Activated CD4-positive, alpha-beta T cell treated with anti-CD3 and anti-CD28 coated beads, Interleukin-2, amount 50 U/mL, for 48 hours (primary cell): ENCODE measurements around the gene LRCH1.

Source experiments
- DNase-seq, 2 experiments: peaks; one replicate each; pipeline ENCODE4 v3.0.0-alpha.2; 2020

LRCH1 gene

DNA sequence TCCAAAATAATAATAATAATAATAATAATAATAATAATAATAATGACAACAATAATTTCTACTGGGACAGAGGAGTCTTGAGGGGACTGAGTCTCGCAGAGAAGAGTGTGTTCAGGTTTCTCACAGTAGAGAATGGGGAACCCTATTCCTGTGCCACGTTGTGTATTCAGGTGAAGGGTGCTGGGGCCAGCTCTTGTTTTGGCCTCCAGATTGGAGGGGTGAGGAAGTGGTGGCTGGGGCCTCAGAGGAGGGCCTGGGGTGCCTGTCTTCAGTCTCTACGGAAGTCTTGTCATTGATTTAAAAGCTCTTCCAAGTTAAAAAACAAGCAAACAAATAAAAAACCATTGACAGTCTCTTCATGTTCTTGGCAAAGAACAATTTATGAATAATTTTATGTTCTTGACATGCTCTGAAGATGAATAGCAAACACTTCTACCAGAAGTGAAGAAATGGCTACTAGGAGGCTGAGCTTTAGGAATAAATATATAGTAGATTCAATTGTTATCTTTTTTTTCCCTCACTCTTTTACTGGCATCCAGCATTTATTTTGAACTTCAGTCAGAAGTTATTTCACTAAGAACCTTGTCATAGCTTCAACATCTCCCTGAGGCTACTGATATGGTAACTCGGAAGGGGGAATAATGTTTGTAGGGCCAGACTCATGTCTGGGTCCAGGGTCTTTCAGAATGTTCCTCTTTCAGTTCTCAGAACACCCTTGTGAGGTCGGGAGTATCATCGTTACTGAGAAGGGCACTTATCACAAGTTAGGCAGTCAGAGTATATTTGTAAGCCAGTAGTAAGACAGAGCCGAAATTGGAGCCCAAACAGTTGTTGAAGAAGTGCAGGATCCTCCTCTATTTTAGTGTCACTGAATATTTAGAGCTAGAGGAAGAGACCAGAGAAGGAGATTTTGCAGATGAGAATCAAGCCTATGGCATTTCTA, 13.1 kb downstream of the LRCH1 start:
- DNase-seq: no peak

DNA sequence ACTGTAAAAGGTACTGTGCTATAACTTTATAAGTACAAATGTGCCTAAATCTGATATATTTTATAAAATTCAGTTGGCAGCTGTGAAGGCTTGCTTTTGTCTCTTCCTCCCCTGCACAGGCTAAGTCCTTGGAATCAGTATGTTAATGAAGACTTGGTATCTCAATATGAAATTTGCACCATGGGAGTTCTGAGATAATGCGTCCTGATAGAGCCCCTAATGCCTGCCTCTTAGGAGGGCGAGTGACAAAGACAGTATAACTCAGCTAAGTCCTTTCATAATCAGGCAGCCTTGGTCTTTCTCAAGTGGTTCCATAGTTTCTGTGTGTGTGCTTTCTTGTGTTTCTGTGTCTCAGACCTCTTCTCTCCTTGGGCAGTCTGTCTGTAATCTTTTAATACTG, 14.7 kb downstream of the LRCH1 start:
- no peak for DNase-seq

DNA sequence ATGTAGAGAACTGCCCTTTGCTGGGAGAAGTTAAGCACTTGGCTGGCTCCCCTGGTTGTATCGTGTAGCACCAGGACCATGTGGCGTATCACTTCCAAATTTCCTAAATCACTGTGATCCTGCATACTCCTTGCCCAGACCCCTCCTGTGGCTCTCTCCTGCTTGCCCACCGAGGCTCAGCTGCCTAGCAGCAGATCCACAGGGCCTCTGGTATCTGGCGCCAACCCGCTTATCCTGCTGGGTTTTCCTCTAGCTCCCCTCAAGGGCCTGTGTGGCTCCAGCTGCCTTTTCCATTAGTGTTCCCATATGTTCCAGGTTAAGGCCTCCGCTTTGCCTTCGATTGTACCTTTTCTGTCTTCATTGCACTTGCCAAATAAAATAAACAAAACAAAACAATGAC, 16.5 kb downstream of the LRCH1 start:
- DNase-seq: no peak

- no peak for DNase-seq
Measured at GRCh38 chr13:46570273-46570672, 17.3 kb downstream of the LRCH1 start.

GRCh38 chr13:46571189-46571908, 18.4 kb downstream of the LRCH1 start:
- no peak for DNase-seq

DNA sequence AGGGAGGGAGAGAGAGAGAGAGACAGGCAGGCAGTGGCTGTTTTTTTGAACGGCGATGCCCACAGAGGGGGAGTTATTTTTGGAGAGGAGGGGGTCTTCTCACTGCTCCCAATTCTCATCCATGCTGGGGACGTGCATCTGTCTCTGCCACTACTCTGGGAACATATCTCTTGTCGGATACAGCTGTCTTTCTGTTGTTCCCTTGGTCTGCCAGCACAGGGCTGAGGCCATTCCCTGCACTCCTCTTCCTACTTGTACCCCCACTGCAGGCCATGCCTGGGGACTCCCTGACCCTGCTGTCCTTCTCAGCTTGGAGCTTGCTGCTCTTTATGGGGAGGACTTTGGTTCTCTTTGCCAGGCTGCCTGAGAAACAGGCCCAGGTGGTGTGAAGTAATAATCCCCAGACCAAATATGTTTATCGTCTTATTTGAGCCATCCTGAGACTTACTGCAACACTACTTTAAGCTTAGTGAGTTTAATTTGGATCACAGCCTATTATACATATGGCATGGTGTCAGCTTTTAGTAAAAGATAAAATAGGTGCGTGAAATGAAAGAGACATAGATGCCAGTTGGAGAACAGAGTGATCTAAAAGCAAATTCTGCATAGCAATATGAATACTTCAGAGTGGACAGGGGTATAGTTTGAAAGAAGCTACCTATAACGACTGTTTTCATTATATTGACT, 19.1 kb downstream of the LRCH1 start:
- no peak for DNase-seq

GRCh38 chr13:46572752-46573431, 19.9 kb downstream of the LRCH1 start:
- DNase-seq: no peak

DNA sequence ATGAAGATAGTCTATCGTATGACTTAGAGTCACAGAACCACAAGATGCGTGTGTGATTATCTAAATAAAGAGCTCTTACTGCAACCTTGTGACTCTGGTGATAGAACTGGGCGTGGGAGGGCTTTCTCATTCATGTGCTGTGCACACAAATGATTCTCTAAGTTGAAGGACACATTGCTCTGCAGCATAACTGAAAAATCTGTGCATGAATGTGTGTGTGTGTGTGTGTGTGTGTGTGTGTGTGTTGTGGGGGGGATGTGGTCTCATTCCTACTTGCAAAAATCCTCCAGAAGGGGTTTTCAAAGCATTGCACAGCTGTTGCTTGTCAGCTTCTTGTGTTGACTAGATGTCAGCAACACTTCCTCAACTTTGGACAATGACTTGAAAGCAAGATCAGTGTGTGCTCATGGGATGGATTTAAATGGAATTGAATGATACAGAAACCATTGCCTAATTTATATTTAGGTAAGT, 22.4 kb downstream of the LRCH1 start:
- DNase-seq: no peak

GRCh38 chr13:46575818-46576221, 22.9 kb downstream of the LRCH1 start:
- no peak for DNase-seq

GRCh38 chr13:46576762-46577161, 23.8 kb downstream of the LRCH1 start:
- no peak for DNase-seq

DNA sequence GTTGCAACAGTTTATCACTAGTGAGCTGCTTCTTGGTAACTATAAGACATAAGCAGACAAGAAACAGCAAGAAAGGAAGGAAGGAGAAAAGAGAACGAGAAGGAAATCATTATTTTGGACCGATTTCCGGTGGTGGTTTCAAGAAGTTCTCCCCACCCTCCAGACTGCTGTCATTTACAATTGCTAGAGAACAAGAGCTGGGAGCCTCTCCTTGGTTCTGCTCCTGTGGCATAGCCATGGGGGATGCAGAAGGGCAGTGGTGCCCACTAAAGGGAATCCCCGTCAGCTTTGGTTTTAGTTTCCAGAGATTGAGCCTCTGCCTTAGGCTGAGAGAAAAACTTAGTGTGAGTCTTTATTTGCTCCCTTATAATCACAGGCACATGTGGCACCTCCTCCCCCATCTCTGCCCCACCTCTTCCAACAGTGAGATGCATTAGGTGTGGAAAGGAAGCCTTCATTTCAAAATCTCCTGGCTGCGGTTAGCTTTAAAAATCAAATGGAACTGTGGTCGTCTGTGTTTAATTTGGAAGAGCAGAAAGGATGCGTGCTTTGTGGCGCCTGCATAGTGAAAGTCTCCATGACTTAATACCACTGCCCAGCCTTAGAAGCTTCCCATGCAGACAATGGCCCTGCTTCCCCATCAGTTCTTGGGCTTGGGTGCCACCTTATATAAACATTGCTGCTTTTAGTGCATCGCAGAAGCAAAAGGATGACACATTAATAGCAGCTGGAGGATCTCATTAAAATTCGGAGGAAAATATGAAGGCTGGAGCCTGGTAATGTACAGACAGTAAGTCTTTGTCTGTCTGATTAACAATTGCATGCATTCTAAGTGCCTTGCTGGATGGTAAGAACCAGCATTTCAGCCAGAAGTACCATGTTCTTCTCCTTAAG, 25.0 kb downstream of the LRCH1 start:
- no peak for DNase-seq

DNA sequence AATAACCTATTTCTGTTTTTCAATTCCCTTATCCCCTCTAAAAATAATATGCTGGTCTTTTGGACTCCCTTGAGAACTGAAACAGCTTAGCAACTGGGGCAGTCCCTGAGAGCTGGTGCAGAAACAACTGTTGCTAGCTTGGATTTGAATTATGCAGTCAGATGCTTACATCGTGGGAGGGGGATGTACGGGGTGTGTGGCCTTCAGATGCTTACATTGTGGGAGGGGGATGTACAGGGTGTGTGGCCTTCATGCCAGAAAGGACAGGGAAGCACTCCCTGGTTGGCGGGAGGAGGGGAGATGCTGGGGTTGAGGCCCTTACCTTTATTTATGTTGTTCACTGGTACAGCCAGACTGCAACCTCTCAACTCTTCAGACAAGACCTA, 25.6 kb downstream of the LRCH1 start:
- DNase-seq: peak; percentile 15 to 23

- no peak for DNase-seq
Measured at GRCh38 chr13:46580362-46580839, 27.4 kb downstream of the LRCH1 start.

DNA sequence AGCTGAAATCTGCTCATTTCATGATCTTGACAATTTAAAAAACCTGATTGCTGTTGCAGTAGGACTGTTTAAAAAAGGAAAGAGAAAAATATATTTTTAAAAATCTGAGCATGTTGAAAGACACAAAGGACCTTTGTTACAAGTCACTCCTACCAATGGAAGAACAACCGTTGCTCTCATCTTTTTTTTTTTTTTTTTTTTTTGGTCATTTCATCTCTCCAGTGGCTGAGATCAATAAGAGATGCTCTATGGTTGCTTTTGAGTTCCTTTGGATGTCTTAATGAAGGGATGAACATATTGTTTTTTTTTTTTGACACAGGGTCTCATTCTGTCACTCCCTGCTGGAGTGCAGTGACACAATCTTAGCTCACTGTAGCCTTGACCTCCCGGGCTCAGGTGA, 29.2 kb downstream of the LRCH1 start:
- DNase-seq: no peak

- no peak for DNase-seq
Measured at GRCh38 chr13:46586751-46587514, 34.0 kb downstream of the LRCH1 start.

DNA sequence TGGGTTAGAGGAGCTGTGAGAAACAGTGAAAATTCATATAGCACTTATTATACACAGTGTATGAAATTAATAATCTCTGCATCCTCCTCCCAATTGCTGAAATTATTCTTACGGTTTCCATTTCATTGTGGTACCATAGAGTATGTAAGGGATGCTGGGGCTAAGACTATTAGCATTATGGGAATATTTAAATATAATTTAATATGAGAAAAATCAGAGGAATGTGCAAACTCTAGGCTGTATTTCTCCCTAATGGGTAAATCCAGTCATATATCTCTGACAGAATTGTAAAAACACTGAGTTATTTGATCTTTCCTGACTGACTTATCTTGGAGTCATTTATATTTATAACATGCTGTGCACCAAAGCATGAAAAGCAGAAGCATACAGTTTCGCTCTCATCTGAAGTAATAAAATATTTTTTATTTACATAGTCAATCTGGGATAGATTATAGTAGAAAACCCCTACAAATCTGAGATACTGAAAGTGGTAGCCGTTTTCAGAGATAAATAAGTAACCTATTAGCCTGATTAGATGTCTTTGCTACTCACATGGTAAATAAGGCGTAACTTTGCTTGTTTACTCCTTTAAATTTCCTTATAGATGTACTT, 34.9 kb downstream of the LRCH1 start:
- no peak for DNase-seq

DNA sequence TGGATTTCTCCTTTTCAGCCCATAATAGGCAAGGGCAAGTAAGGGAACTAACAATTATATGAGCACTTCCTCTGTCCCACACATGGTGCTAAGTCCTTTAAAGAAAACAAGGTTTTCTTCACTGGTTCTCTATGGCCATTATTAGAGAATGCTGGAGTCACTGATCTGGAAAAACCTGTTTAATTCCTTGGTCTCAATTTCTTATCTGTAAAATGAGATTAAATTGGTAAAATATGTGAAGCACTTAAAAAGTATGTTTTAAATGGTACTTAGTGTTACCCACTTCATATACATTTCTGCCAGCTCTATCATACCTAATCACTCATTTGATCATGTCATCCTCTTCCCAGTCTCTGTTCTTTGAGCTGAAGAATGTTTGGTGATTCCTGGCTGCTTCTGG, 39.4 kb downstream of the LRCH1 start:
- no peak for DNase-seq

- peak; percentile 46 to 66 for DNase-seq
Measured at GRCh38 chr13:46593398-46593797, 40.4 kb downstream of the LRCH1 start.

- no peak for DNase-seq
Measured at GRCh38 chr13:46594374-46595078, 41.6 kb downstream of the LRCH1 start.
